Measurements from ENCODE around the gene EPS15. TPM values are rescaled to one million over a fixed set of nuclear protein-coding genes. Genes with fewer than 3 reads are reported as not detected.
A peak's percentile ranks its signal among the peaks of the same experiment; 100 is the strongest.
"Not testable (repeated sequence)": the region's sequence is repeated elsewhere in the genome, so short reads cannot be mapped to it uniquely, and the experiment has no call there.

The EPS15 gene
- total RNA-seq, 5 donors from 2014 or later (not counting 1 experiment from before 2014, with no cell fraction given): 61.0 to 76.1 (median 75.2) TPM

DNA sequence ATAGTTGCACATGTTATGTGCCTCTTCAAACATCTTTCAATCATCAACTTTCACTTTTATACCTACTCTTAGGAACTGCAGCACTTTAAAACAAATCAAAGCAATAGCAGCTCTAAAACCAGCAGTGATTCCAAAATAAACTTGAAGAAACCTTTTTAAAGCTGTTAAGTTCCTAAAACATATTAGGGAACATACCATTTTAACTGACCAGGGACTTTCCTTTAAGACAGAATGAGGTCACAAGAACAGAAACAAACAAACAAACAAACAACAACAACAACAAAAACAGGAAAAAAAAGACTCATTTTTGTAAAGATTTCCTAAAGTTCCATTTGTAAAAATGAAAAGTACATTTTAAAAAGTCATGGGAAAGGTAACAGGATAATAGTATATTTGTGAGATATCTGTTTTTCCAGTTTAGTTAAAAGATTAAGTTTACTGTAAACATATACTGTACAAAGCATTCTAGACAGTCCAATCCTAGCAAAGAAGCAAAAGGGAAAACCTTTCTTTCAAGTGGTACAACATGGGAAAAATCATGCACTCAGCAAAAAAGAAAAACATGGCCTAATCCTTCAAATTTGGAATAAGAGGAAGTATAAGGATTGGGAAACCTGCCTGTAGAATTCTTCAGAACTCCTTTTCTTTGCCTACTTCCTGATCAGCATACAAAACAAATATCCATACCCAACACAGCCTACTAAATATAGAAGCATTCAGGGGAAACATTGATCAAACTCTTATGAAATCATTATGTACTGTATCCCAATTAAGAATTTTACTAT is 45.5 kb downstream of the EPS15 start:
- H3K4me3 ChIP-seq (ENCODE audit: control insufficient read depth in 1 of 2, extremely low read depth in 1 of 2, low read length in 1 of 2): no peak overlapping the region
- Mint-ChIP-seq H3K9me3 (peaks cover 0 to 5% (median 4%) of the 10 kb centered on the region in 3 donors), H3K4me1 (peaks cover 20 to 28% (median 26%) of the 10 kb centered on the region in 3 donors), H3K27me3 (no peaks in the 10 kb centered on the region), H3K36me3 (peaks cover 47% of the 10 kb centered on the region), H3K27ac (peak overlapping the region; percentile 53 to 75), H3K4me3 (no peak overlapping the region)
- no peak for DNase-seq
- ChIA-PET CTCF (interaction anchor here in 1 of 2 donors (0.8 kb wide), 1 partner anchor 62 kb away, joined by 3 read pairs; no protein-coding TSS in a partner anchor), POLR2A (interaction anchor here (0.5 kb wide), 2 partner anchors 294 to 554 kb away, joined by 3 to 5 read pairs; no protein-coding TSS in a partner anchor)
- H3K27me3 ChIP-seq (replicated peaks in 1 of 2; ENCODE audit: control insufficient read depth in 2 of 2, extremely low read depth in 1 of 2, insufficient read depth in 2 of 2, low read length in 1 of 2): no peaks in the 10 kb centered on the region
- no peaks in the 10 kb centered on the region for H3K9me3 ChIP-seq
- H3K36me3 ChIP-seq (ENCODE audit: control insufficient read depth in 2 of 2, extremely low read depth in 1 of 2, insufficient read depth in 1 of 2, low read length in 1 of 2): peaks cover 0 to 18% of the 10 kb centered on the region in 2 donors
- no peak overlapping the region for H3K27ac ChIP-seq (ENCODE audit: low read length)
- no peaks in the 10 kb centered on the region for H3K4me1 ChIP-seq (ENCODE audit: control insufficient read depth in 1 of 2, extremely low read depth in 1 of 2, insufficient read depth in 2 of 2, low read length in 2 of 2)
- ATAC-seq (replicated peaks in 1 of 4): no peak

DNA sequence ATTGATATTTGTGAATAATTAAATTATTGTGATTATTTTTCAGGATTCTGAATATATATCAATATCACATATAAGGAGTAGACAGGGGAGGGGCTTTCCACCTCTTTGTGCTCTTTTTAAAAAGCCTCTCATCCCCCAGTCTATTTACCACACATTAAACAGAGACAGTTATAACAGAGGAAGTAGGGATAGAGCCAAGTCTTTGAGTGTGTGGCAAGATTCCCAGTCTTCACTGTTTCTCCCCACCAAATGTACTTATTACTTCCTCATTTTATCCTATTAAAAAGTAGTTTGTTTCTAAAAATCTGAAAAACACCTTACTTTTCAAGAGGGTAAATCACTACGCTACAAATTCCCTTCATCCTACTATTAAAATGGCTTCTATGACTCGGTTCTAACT is 46.7 kb downstream of the EPS15 start:
- Histone ChIP-seq H3K4me1 (ENCODE audit: control insufficient read depth in 1 of 2, extremely low read depth in 1 of 2, insufficient read depth in 2 of 2, low read length in 2 of 2) (no peaks in the 10 kb centered on the region), H3K4me3 (ENCODE audit: control insufficient read depth in 1 of 2, extremely low read depth in 1 of 2, low read length in 1 of 2) (no peak overlapping the region), H3K9me3 (no peaks in the 10 kb centered on the region), H3K27me3 (replicated peaks in 1 of 2; ENCODE audit: control insufficient read depth in 2 of 2, extremely low read depth in 1 of 2, insufficient read depth in 2 of 2, low read length in 1 of 2) (no peaks in the 10 kb centered on the region), H3K27ac (ENCODE audit: low read length) (no peak overlapping the region), H3K36me3 (ENCODE audit: control insufficient read depth in 2 of 2, extremely low read depth in 1 of 2, insufficient read depth in 1 of 2, low read length in 1 of 2) (peaks cover 6 to 24% of the 10 kb centered on the region in 2 donors)
- DNase-seq (no peak), ATAC-seq (replicated peaks in 1 of 4) (no peak)
- Mint-ChIP-seq H3K27me3 (no peaks in the 10 kb centered on the region), H3K9me3 (peaks cover 0 to 5% (median 2%) of the 10 kb centered on the region in 3 donors), H3K27ac (no peak overlapping the region), H3K4me3 (no peak overlapping the region), H3K4me1 (peaks cover 20 to 28% (median 26%) of the 10 kb centered on the region in 3 donors), H3K36me3 (peaks cover 53% of the 10 kb centered on the region)
- ChIA-PET CTCF (interaction anchor here in 1 of 2 donors (0.9 kb wide), 1 partner anchor 12 kb away, joined by 5 read pairs; no protein-coding TSS in a partner anchor), POLR2A (no interaction called here)
- WGBS (ENCODE audit: insufficient coverage): 100% methylated on average over 2 of the region's 2 CpGs

DNA sequence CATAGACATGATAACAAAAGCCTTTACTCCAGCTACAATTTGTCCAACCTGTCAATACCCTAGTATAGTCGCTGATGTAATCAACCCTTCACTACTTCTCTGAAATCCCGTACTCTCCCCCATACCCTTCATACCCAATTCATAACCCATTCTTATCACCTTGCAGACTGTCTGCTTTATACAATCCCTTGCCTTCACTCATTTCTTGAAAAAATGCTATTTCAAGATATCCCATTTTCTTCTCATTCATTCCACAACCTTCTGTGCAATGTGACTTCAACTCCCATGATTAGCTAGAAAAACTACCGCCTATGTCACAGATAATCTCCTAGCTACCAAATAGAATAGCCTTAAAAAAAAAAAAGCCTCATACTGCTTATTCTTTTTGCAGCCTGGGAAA is 49.5 kb downstream of the EPS15 start:
- no peaks in the 10 kb centered on the region for H3K27me3 ChIP-seq (replicated peaks in 1 of 2; ENCODE audit: control insufficient read depth in 2 of 2, extremely low read depth in 1 of 2, insufficient read depth in 2 of 2, low read length in 1 of 2)
- 96% methylated on average over 3 of the region's 3 CpGs for WGBS (ENCODE audit: insufficient coverage)
- POLR2A ChIA-PET: interaction anchor here in 1 of 2 donors (0.7 kb wide), 1 partner anchor 358 kb away, joined by 3 read pairs; no protein-coding TSS in a partner anchor
- Mint-ChIP-seq H3K27me3 (no peaks in the 10 kb centered on the region), H3K4me1 (peaks cover 18 to 26% (median 25%) of the 10 kb centered on the region in 3 donors), H3K9me3 (no peaks in the 10 kb centered on the region), H3K36me3 (peaks cover 57% of the 10 kb centered on the region), H3K27ac (peak overlapping the region in 1 of 2 donors; percentile 7), H3K4me3 (no peak overlapping the region)
- H3K9me3 ChIP-seq: no peaks in the 10 kb centered on the region
- H3K4me1 ChIP-seq (ENCODE audit: control insufficient read depth in 1 of 2, extremely low read depth in 1 of 2, insufficient read depth in 2 of 2, low read length in 2 of 2): no peaks in the 10 kb centered on the region
- CTCF ChIA-PET: interaction anchor here in 1 of 2 donors (0.7 kb wide), 1 partner anchor 54 kb away, joined by 3 read pairs; no protein-coding TSS in a partner anchor
- ATAC-seq (replicated peaks in 1 of 4) (no peak), DNase-seq (no peak)
- H3K36me3 ChIP-seq (ENCODE audit: control insufficient read depth in 2 of 2, extremely low read depth in 1 of 2, insufficient read depth in 1 of 2, low read length in 1 of 2): peaks cover 6 to 32% of the 10 kb centered on the region in 2 donors
- H3K4me3 ChIP-seq (ENCODE audit: control insufficient read depth in 1 of 2, extremely low read depth in 1 of 2, low read length in 1 of 2): no peak overlapping the region
- H3K27ac ChIP-seq (ENCODE audit: low read length): no peak overlapping the region

DNA sequence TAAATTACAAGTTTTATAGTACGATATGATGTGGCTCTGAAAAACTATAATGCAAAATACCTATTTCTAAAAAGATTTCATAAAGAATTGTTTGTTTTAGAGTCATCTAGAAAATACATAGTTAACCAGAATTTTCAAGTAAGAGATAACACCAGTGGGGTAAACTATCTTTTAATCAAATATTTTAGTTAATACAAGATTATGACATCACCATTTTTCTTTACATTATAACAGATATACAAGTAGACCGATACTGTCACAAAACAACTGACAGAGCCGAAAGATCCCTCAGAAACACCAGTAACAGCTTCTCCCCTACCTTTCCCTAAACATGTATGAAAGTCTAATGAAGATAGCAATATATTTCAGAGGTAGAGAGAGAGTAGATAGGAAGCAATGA is 54.2 kb downstream of the EPS15 start:
- H3K36me3 Mint-ChIP-seq: peaks cover 52% of the 10 kb centered on the region
- H3K27ac Mint-ChIP-seq: no peak overlapping the region
- ChIA-PET POLR2A (no interaction called here), CTCF (no interaction called here)
- no peak overlapping the region for H3K4me3 ChIP-seq (ENCODE audit: control insufficient read depth in 1 of 2, extremely low read depth in 1 of 2, low read length in 1 of 2)
- no peaks in the 10 kb centered on the region for H3K9me3 Mint-ChIP-seq
- ATAC-seq (replicated peaks in 1 of 4) (no peak), DNase-seq (no peak)
- H3K27me3 ChIP-seq (replicated peaks in 1 of 2; ENCODE audit: control insufficient read depth in 2 of 2, extremely low read depth in 1 of 2, insufficient read depth in 2 of 2, low read length in 1 of 2): no peaks in the 10 kb centered on the region
- H3K36me3 ChIP-seq (ENCODE audit: control insufficient read depth in 2 of 2, extremely low read depth in 1 of 2, insufficient read depth in 1 of 2, low read length in 1 of 2): peaks cover 12 to 38% of the 10 kb centered on the region in 2 donors
- no peak overlapping the region for H3K27ac ChIP-seq (ENCODE audit: low read length)
- peaks cover 3 to 9% (median 4%) of the 10 kb centered on the region in 3 donors for H3K4me1 Mint-ChIP-seq
- no peaks in the 10 kb centered on the region for H3K27me3 Mint-ChIP-seq
- H3K4me1 ChIP-seq (ENCODE audit: control insufficient read depth in 1 of 2, extremely low read depth in 1 of 2, insufficient read depth in 2 of 2, low read length in 2 of 2): no peaks in the 10 kb centered on the region
- WGBS (ENCODE audit: insufficient coverage): no CpG with 5 or more reads among the region's 3 CpGs
- no peak overlapping the region for H3K4me3 Mint-ChIP-seq
- no peaks in the 10 kb centered on the region for H3K9me3 ChIP-seq

DNA sequence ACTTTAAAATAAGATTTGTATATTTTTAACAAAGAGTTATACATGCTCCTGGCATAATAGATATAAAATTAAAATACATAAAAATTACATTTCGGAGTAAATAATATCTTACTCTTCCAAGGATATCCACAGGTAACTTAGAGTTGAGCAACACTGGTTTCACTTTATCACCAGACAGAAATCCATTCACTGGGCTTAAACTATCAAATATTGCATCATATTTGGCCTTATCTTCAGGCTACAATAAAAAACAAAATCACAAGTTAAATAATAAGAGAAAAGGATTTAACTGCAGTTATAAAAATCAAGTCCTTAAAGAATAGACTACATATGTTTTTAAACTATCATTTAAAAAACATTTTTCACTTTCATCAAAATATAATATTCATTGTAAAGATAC is 55.5 kb downstream of the EPS15 start:
- Histone ChIP-seq H3K27ac (ENCODE audit: low read length) (no peak overlapping the region), H3K27me3 (replicated peaks in 1 of 2; ENCODE audit: control insufficient read depth in 2 of 2, extremely low read depth in 1 of 2, insufficient read depth in 2 of 2, low read length in 1 of 2) (no peaks in the 10 kb centered on the region), H3K4me3 (ENCODE audit: control insufficient read depth in 1 of 2, extremely low read depth in 1 of 2, low read length in 1 of 2) (no peak overlapping the region), H3K4me1 (ENCODE audit: control insufficient read depth in 1 of 2, extremely low read depth in 1 of 2, insufficient read depth in 2 of 2, low read length in 2 of 2) (no peaks in the 10 kb centered on the region), H3K36me3 (ENCODE audit: control insufficient read depth in 2 of 2, extremely low read depth in 1 of 2, insufficient read depth in 1 of 2, low read length in 1 of 2) (peaks cover 12 to 35% of the 10 kb centered on the region in 2 donors), H3K9me3 (no peaks in the 10 kb centered on the region)
- WGBS (ENCODE audit: insufficient coverage): no CpG with 5 or more reads among the region's 1 CpG
- no peak overlapping the region for H3K27ac Mint-ChIP-seq
- H3K4me1 Mint-ChIP-seq: peaks cover 0 to 6% (median 3%) of the 10 kb centered on the region in 3 donors
- ChIA-PET CTCF (no interaction called here), POLR2A (no interaction called here)
- ATAC-seq (replicated peaks in 1 of 4) (no peak), DNase-seq (no peak)
- no peaks in the 10 kb centered on the region for H3K9me3 Mint-ChIP-seq
- no peaks in the 10 kb centered on the region for H3K27me3 Mint-ChIP-seq
- H3K4me3 Mint-ChIP-seq: no peak overlapping the region
- H3K36me3 Mint-ChIP-seq: peaks cover 50% of the 10 kb centered on the region

DNA sequence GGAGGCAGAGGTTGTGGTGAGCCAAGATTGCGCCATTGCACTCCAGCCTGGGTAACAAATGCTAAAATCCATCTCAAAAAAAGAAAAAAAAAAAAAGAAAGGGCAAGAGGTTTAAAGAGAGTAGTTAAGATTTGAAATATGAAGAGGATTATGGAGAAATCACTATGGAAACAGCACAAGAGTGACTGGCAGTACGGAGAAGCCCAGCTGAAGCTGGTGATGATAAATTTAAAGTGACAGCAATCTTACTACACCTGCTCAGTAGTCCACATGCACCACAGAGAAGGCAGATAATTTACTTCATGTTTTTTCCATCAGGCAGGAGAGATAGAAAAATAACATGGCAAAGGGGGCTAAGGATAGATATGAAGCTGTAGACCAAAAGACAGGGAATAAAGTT is 56.8 kb downstream of the EPS15 start:
- not testable (repeated sequence) for H3K9me3 ChIP-seq; ATAC-seq (replicated peaks in 1 of 4); H3K27ac Mint-ChIP-seq; H3K27me3 ChIP-seq (replicated peaks in 1 of 2; ENCODE audit: control insufficient read depth in 2 of 2, extremely low read depth in 1 of 2, insufficient read depth in 2 of 2, low read length in 1 of 2); DNase-seq; H3K4me1 ChIP-seq (ENCODE audit: control insufficient read depth in 1 of 2, extremely low read depth in 1 of 2, insufficient read depth in 2 of 2, low read length in 2 of 2); H3K27me3 Mint-ChIP-seq; H3K4me1 Mint-ChIP-seq; H3K9me3 Mint-ChIP-seq; H3K4me3 Mint-ChIP-seq; H3K4me3 ChIP-seq (ENCODE audit: control insufficient read depth in 1 of 2, extremely low read depth in 1 of 2, low read length in 1 of 2); H3K27ac ChIP-seq (ENCODE audit: low read length)
- CTCF ChIA-PET: interaction anchor here in 1 of 2 donors (0.6 kb wide), 1 partner anchor 584 kb away, joined by 3 read pairs; no protein-coding TSS in a partner anchor
- no CpG with 5 or more reads among the region's 2 CpGs for WGBS (ENCODE audit: insufficient coverage)
- H3K36me3 ChIP-seq (ENCODE audit: control insufficient read depth in 2 of 2, extremely low read depth in 1 of 2, insufficient read depth in 1 of 2, low read length in 1 of 2): peaks cover 5 to 37% of the 10 kb centered on the region in 2 donors
- POLR2A ChIA-PET: interaction anchor here in 1 of 2 donors (0.7 kb wide), 1 partner anchor 36 kb away, joined by 3 read pairs; no protein-coding TSS in a partner anchor
- peaks cover 53% of the 10 kb centered on the region for H3K36me3 Mint-ChIP-seq

Measured in T-cell (primary cell).